T-helper 2 cell (primary cell): ENCODE data around the gene CYYR1.

ENCODE experiments used
- DNase-seq, 5 experiments: peaks; one replicate each; pipeline versions ENCODE4 v3.0.0 to v3.0.0-alpha.2; 2012 to 2022

CYYR1 gene

DNA sequence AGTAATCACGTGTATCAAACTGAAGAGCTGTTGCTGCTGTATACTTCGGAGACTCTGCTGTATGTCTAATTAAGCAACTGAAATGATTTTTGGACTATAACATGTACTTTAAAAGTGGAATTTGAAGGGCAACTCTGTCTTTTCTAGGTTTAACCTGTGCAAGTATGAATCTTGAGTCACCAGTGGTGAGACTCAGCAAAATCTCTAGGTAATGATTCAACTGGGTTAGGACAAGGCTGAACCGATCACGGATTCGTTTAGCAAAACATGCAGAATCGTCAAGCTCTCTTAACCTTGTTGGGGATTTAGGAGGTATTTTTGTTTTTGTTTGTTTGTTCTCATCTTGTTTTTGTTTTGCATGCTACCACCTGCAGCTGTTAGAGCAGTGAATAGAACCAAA is 149.6 kb downstream of the CYYR1 start:
- no peak for DNase-seq

- DNase-seq, result no peak
Observed at GRCh38 chr21:26422706-26423105, 150.4 kb downstream of the CYYR1 start.

GRCh38 chr21:26422138-26422537 is 150.9 kb downstream of the CYYR1 start:
- no peak for DNase-seq

DNA sequence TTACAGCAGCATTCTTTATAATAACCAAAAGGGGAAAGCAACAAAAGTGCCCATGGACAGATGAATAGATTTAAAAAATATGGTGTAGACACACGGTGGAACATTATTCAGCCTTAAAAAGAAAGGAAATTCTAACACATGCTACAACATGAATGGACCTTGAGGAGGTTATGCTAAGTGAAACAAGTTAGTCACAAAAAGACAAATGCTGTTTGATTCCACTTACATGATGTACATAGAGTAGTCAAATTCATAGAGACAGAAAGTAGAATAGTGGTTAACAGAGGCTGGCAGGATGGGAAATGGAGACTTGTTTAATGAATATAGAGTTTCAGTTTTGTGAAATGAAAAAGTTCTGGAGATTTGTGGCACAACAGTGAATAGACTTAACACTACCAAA is 151.4 kb downstream of the CYYR1 start:
- peak in 1 of 5 experiments; percentile 24 for DNase-seq
